Muscle of leg (tissue), 11 donors: Measurements from ENCODE around the gene SLC12A4. TPM values are rescaled to one million over a fixed set of nuclear protein-coding genes. Genes with fewer than 3 reads are reported as not detected.
"Not testable (repeated sequence)": the region's sequence is repeated elsewhere in the genome, so short reads cannot be mapped to it uniquely, and the experiment has no call there.

ENCODE experiments used
- DNase-seq: peaks from one replicate; pipeline ENCODE4 v3.0.0; 2013
- H3K27ac ChIP-seq: one replicate; pipeline ENCODE4 v1.5.1; 2013; ENCODE audit warnings: mild to moderate bottlenecking, low read length, control low read depth
- H3K27me3 ChIP-seq: one replicate; pipeline ENCODE4 v1.6.1; 2013; ENCODE audit warnings: low read length; ENCODE audit not compliant: control insufficient read depth, insufficient read depth
- H3K36me3 ChIP-seq: one replicate; pipeline ENCODE4 v1.6.1; 2013; ENCODE audit warnings: low read length; ENCODE audit not compliant: control insufficient read depth, insufficient read depth
- H3K4me1 ChIP-seq: one replicate; pipeline ENCODE4 v1.6.1; 2013; ENCODE audit warnings: low read length; ENCODE audit not compliant: control insufficient read depth, insufficient read depth
- H3K4me3 ChIP-seq: one replicate; pipeline ENCODE4 v1.5.1; 2013; ENCODE audit warnings: low read length, control low read depth
- H3K9me3 ChIP-seq: replicated peaks from 2 replicates; pipeline ENCODE4 v1.6.1; 2013; ENCODE audit warnings: low read depth, low read length; ENCODE audit not compliant: control insufficient read depth
- WGBS: methylation state at CpG from one replicate; pipeline ENCODE4 v1.1.5; 2013; ENCODE audit warnings: missing lambda C conversion rate; ENCODE audit not compliant: insufficient coverage; 5-methylcytosine and 5-hydroxymethylcytosine counted together
- polyA plus RNA-seq, 8 donors: library from polyadenylated mRNA; unstranded; fragments of 120-200 nt; gene quantifications; one replicate each; pipeline versions ENCODE4 v1.2.1 to v1.2.3, GENCODE V29; 2013; ENCODE audit warnings: inconsistent platforms in 1 of 8, low replicate concordance in 1 of 8; ENCODE audit not compliant: insufficient read length in 8 of 8, insufficient read depth in 1 of 8
- total RNA-seq: library from RNA; stranded (reverse); fragments of 120-200 nt; gene quantifications from one replicate; pipeline ENCODE4 v1.2.4, GENCODE V29; 2013

Gene SLC12A4
- total and polyA plus RNA-seq, 9 donors: 34.2 to 55.2 (median 42.2) TPM

DNA sequence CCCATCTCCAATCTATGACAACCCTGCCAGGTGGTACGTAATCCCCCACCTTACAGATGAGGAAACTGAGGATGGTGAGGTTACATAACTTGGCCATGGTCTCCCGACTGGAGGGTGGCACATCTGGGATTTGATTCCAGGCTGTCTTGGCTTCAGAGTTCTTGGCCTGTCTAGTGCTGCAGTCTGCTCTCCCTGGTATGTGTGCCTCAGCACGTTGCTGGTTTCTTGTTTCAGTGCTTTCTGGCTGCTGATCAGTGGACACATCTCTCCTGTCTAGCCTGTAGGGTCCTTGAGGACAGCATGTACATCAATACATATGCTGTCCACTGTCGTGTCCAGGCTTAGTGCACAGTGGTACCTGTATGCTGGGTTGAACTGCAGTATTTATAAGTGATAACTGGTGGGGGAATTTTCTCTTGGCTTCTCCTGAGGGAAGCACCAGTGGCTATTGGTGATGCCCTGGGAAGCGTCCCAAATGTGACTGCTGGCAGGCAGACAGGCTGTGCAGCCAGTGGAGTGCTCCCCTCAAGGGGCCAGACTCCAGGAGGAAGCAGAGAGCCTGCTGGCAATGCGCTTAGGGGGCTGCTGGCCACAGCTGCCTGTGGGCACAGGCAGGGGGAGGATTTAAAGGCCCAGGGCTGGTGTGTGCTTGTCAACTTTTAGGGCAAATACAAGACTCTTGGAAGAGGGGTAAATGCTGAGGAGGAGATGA is 51.1 kb downstream of the SLC12A4 start:
- H3K27me3 ChIP-seq: no peaks in the 10 kb centered on the region
- H3K4me3 ChIP-seq: no peak overlapping the region
- peaks cover 50% of the 10 kb centered on the region for H3K4me1 ChIP-seq
- H3K27ac ChIP-seq: peak overlapping the region; percentile 78
- no peaks in the 10 kb centered on the region for H3K9me3 ChIP-seq
- peaks cover 50% of the 10 kb centered on the region for H3K36me3 ChIP-seq
- 59% methylated on average over 4 of the region's 6 CpGs for WGBS
- DNase-seq: peak; percentile 83

DNA sequence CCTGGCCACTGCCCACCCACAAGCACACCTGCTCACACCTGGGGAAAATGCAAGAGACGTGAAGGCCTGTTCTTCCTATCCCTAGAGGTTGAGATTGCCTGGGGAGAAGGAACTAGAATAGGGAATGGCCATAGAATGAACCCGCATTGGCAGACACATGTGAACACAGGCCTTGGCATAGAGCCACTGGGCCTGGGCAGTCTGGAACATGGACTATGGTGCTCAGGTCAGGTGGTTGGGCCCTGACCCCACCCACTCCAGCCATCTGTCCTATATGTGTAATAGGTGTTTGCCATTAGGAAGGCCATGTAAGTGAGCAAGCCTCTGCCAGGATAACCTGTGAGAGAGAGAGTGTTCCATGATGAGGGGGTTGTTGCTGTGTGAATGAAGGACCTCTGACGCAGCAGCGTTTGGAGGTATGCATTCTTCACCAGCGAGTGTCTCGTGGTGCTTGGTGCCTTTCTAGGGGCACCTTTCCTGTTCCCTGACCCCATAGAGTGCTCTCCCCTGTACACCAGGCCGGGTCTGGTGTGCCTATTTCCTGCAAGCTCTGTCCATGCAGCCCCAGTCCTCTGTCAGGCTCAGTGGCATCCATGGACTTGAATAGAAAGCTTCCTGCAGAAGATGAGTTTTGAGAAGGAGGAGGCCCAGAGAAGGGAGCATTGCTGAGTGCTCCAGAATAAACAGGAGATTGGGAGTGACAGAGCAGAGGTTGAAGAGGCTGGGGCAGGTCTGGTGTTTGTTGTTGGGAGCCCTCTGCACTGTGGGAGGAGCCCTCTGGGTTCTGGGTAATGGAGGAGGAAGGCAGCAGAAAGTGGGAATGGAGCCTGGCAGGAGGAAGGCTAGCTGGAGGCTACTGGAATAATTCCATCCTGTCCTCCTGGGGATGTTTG is 52.4 kb downstream of the SLC12A4 start:
- no peak for DNase-seq
- Histone ChIP-seq H3K27me3 (no peaks in the 10 kb centered on the region), H3K27ac (no peak overlapping the region), H3K4me3 (no peak overlapping the region), H3K36me3 (peaks cover 55% of the 10 kb centered on the region), H3K4me1 (peaks cover 47% of the 10 kb centered on the region), H3K9me3 (no peaks in the 10 kb centered on the region)
- 94% methylated on average over 4 of the region's 7 CpGs for WGBS

DNA sequence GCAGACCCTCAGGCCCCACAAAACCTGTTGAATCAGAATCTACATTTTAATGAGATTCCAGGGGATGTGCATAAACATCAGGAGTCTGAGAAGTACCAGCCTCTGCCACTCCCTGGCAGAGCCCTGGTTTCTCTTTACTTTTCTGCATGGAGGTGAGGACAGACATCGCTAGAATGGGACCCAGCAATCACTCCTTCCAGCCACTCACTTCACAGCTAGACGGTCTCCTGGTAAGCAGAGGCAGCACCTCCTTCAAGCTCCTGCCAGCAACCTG is 53.0 kb downstream of the SLC12A4 start:
- H3K4me1 ChIP-seq: peaks cover 53% of the 10 kb centered on the region
- not testable (repeated sequence) for DNase-seq, H3K27me3 ChIP-seq, H3K9me3 ChIP-seq, H3K4me3 ChIP-seq, H3K27ac ChIP-seq
- H3K36me3 ChIP-seq: peaks cover 58% of the 10 kb centered on the region
- no CpG with 5 or more reads among the region's 2 CpGs for WGBS

DNA sequence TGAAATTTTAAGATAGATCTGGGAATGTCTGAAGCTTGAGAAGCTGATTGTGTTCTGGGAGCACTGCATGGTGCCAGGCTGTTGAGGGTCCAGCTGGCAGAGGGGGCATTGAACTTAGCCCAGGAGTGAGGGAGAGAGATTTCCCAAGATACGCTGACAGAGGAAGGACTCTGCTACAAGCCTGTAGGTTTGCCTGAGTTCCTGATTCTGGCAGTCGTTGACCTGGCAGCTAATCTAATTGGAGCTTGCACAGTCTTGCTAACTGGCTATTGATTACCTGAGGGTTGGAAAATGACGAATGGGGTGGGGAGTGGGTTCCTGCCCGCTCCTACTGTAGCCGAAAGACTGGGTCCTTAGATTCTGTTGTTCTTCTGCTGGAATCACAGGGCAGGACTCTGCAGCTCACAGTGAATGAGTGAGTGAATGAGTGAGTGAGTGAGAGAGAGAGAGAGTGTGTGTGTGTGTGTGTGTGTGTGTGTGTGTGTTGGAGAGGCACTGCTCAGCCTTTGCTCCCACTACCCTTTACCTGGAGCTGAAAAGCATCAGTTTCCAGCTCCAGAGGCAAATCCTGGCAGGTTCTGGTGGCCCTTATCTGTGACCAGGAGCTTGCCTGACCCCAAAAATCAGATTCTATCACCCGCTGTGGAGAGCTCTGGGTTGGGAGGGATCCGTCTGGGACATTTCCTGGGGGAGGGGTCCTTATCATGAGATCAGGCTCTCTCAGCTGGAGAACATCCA is 53.5 kb downstream of the SLC12A4 start:
- Histone ChIP-seq H3K36me3 (peaks cover 60% of the 10 kb centered on the region), H3K9me3 (no peaks in the 10 kb centered on the region), H3K27me3 (no peaks in the 10 kb centered on the region), H3K4me1 (peaks cover 56% of the 10 kb centered on the region), H3K4me3 (no peak overlapping the region), H3K27ac (no peak overlapping the region)
- 63% methylated on average over 2 of the region's 7 CpGs for WGBS
- no peak for DNase-seq

DNA sequence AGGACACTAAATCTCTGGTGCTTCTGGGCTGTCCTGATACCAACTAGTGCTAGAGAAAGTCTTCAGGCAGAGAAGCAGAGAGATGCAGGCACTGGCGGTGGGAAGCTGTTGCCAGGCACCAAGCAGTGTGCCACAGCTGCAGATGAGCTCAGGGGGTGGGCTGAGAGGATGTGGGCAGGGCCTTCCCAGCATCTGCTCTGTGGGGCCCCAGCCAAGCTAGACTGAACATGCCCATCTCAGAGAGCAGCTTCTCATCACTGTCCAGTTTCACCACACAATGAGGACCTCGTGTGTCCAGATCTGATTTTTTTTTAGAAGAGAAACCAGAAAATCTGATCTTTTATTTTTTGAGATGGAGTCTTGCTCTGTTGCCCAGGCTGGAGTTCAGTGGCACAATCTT is 58.3 kb downstream of the SLC12A4 start:
- DNase-seq: peak; percentile 83
- no peaks in the 10 kb centered on the region for H3K9me3 ChIP-seq
- 73% methylated on average over 2 of the region's 2 CpGs for WGBS
- H3K27ac ChIP-seq: peak overlapping the region; percentile 47
- no peak overlapping the region for H3K4me3 ChIP-seq
- peaks cover 15% of the 10 kb centered on the region for H3K4me1 ChIP-seq
- H3K36me3 ChIP-seq: peaks cover 43% of the 10 kb centered on the region
- H3K27me3 ChIP-seq: no peaks in the 10 kb centered on the region

DNA sequence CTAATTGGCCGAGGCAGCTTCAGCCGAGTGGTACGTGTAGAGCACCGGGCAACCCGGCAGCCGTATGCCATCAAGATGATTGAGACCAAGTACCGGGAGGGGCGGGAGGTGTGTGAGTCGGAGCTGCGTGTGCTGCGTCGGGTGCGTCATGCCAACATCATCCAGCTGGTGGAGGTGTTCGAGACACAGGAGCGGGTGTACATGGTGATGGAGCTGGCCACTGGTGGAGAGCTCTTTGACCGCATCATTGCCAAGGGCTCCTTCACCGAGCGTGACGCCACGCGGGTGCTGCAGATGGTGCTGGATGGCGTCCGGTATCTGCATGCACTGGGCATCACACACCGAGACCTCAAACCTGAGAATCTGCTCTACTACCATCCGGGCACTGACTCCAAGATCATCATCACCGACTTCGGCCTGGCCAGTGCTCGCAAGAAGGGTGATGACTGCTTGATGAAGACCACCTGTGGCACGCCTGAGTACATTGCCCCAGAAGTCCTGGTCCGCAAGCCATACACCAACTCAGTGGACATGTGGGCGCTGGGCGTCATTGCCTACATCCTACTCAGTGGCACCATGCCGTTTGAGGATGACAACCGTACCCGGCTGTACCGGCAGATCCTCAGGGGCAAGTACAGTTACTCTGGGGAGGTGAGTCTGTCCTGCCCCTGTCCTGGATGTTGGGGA is 59.2 kb downstream of the SLC12A4 start:
- WGBS: 92% methylated on average over 35 of the region's 36 CpGs
- no peak for DNase-seq
- no peak overlapping the region for H3K4me3 ChIP-seq
- H3K4me1 ChIP-seq: peaks cover 11% of the 10 kb centered on the region
- H3K27ac ChIP-seq: peak overlapping the region; percentile 47
- no peaks in the 10 kb centered on the region for H3K27me3 ChIP-seq
- peaks cover 43% of the 10 kb centered on the region for H3K36me3 ChIP-seq
- H3K9me3 ChIP-seq: no peaks in the 10 kb centered on the region

DNA sequence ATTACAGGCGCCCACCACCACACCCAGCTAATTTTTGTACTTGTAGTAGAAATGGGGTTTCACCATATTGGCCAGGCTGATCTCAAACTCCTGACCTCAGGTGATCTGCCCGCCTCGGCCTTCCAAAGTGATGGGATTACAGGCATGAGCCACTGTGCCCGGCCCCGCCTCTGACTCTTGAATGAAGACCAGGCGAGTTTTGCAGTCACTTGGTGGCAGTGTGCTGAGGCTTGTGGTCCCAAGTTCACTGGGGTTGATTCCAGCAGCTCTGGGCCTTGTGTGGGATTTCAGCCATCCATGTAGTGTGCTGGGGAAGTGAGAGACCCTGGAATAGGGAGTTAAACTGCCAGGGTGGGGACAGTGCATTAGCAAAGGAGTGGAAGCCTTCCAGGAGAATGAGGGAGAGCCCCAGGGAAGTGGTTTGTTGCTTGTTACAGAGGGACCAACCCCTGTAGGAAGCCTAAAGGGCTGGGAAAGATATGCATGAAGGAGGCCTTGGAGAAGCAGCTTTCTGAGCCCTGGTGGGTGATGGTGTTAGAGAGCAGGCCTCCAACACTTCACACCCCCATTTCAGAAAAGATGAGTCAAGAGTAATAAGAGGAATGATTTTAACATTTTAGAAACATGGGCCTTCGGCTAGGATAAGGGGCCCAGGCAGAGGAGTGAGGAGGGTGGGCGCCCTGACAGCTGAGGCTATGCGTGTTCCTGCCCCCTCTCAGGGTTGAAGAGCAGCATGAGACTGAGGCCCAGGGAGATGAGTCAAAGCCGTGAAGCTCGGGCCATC is 60.8 kb downstream of the SLC12A4 start:
- H3K4me1 ChIP-seq: peaks cover 11% of the 10 kb centered on the region
- no peak overlapping the region for H3K4me3 ChIP-seq
- H3K36me3 ChIP-seq: peaks cover 45% of the 10 kb centered on the region

DNA sequence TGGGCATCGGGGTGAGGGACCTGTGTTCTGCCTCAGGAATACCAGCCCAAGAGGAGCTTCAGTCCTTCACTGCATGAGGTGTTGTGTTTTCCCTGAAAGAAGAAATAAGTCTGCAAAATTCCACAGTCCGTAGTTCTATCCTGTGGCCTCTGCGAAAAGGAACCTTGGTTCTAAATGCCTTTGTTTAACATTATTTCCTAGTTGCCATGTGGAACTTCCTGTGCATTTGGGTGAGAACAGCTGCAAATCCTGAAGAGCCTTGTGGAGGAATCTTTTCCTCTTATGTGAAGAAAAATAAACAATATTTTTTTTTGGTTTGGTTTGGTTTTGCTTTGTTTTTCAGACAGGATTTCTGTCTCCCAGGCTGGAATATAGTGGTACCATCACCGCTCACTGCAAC is 65.6 kb downstream of the SLC12A4 start:
- no peak for DNase-seq
- Histone ChIP-seq H3K9me3 (no peaks in the 10 kb centered on the region), H3K36me3 (peaks cover 17% of the 10 kb centered on the region), H3K4me3 (no peak overlapping the region), H3K27ac (peak overlapping the region; percentile 45), H3K27me3 (no peaks in the 10 kb centered on the region), H3K4me1 (peaks cover 11% of the 10 kb centered on the region)
- 83% methylated on average over 1 of the region's 4 CpGs for WGBS

More for the DNA sequence above, 60.8 kb downstream of the SLC12A4 start:
- DNase-seq: no peak
- Histone ChIP-seq H3K9me3 (no peaks in the 10 kb centered on the region), H3K27me3 (no peaks in the 10 kb centered on the region), H3K27ac (no peak overlapping the region)
- 85% methylated on average over 7 of the region's 11 CpGs for WGBS

DNA sequence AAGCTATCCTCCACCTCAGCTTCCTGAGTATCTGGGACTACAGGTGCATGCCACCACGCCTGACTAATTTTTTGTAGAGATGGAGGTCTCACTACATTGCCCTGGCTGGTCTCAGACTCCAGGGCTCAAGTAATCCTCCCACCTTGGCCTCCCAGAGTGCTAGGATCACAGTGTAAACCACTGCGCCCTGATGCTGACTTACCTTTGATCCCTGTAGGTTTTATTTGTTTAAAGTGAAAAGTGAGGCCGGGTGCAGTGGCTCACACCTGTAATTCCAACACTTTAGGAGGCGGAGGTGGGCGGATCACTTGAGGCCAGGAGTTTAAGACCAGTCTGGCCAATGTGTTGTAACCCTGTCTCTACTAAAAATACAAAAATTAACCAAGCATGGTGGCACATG is 66.7 kb downstream of the SLC12A4 start:
- H3K36me3 ChIP-seq: peaks cover 17% of the 10 kb centered on the region
- no peak overlapping the region for H3K4me3 ChIP-seq
- peaks cover 11% of the 10 kb centered on the region for H3K4me1 ChIP-seq
- 100% methylated on average over 1 of the region's 5 CpGs for whole genome bisulfite sequencing
- no peak for DNase-seq
- H3K27me3 ChIP-seq: no peaks in the 10 kb centered on the region
- no peaks in the 10 kb centered on the region for H3K9me3 ChIP-seq
- H3K27ac ChIP-seq: no peak overlapping the region
